K562 (cell line): ENCODE measurements around the gene MKRN1. TPM values are rescaled to one million over a fixed set of nuclear protein-coding genes. Genes with fewer than 3 reads are reported as not detected.
A peak's percentile ranks its signal among the peaks of the same experiment; 100 is the strongest.

Experiments
- ATF1 ChIP-seq, 2 experiments: fragments of 450-650 bp in 1 of 2; IDR thresholded peaks; 2 replicates each; pipeline ENCODE4 v1.6.1; 2016; ENCODE audit warnings: missing compliant biosample characterization in 1 of 2, missing genetic modification characterization in 1 of 2
- E2F5 ChIP-seq: sonication (generic); formaldehyde crosslinking; IDR thresholded peaks from 2 replicates; pipeline ENCODE4 v1.8.0; 2022; ENCODE audit warnings: mild to moderate bottlenecking, missing genetic modification reagents
- E2F8 ChIP-seq: fragments of 450-650 bp; IDR thresholded peaks from 2 replicates; pipeline ENCODE4 v1.7.1; 2018; ENCODE audit warnings: mild to moderate bottlenecking, low read depth; ENCODE audit not compliant: partially characterized antibody
- GATA2 ChIP-seq: sonication (generic); formaldehyde crosslinking; IDR thresholded peaks from 2 replicates; pipeline ENCODE4 v1.4.0; 2020; ENCODE audit warnings: mild to moderate bottlenecking, missing genetic modification reagents
- NFYB ChIP-seq: IDR thresholded peaks from 2 replicates; pipeline ENCODE4 v1.6.1; 2011; ENCODE audit warnings: mild to moderate bottlenecking, moderate library complexity; ENCODE audit not compliant: insufficient read length; ENCODE audit errors: extremely low read depth
- PATZ1 ChIP-seq: fragments of 250-450 bp; sonication (Bioruptor Pico); IDR thresholded peaks from 2 replicates; pipeline ENCODE4 v1.5.0; 2020; ENCODE audit warnings: mild to moderate bottlenecking, borderline replicate concordance
- SLC30A9 ChIP-seq: fragments of 250-450 bp; sonication (Bioruptor Pico); IDR thresholded peaks from 2 replicates; pipeline ENCODE4 v1.8.0; 2022; ENCODE audit warnings: mild to moderate bottlenecking, moderate library complexity
- SMARCA4 ChIP-seq: fragments of 450-650 bp; IDR thresholded peaks from 2 replicates; pipeline ENCODE4 v1.6.1; 2016
- SMARCE1 ChIP-seq: fragments of 450-650 bp; IDR thresholded peaks from 2 replicates; pipeline ENCODE4 v1.7.1; 2016; ENCODE audit warnings: mild to moderate bottlenecking
- SREBF2 ChIP-seq: sonication (generic); formaldehyde crosslinking; IDR thresholded peaks from 2 replicates; pipeline ENCODE4 v1.4.0; 2020; ENCODE audit warnings: mild to moderate bottlenecking, missing genetic modification reagents
- ZFP1 ChIP-seq: fragments of 450-650 bp; formaldehyde crosslinking; IDR thresholded peaks from 2 replicates; pipeline ENCODE4 v1.4.0; 2020; ENCODE audit warnings: mild to moderate bottlenecking, mixed read lengths
- ZNF318 ChIP-seq, 2 experiments: fragments of 450-650 bp; IDR thresholded peaks; 2 replicates each; pipeline ENCODE4 v1.6.1; 2016; ENCODE audit warnings: mild to moderate bottlenecking in 2 of 2, borderline replicate concordance in 1 of 2, low read depth in 1 of 2, moderate library complexity in 1 of 2
- ZNF551 ChIP-seq: fragments of 250-450 bp; sonication (Bioruptor Pico); IDR thresholded peaks from 2 replicates; pipeline ENCODE4 v1.5.0; 2021; ENCODE audit warnings: mild to moderate bottlenecking, moderate library complexity
- polyA plus RNA-seq, 8 experiments: library from polyadenylated mRNA; depleted of rRNA in 4 of 8; stranded (reverse) in 5 of 8; unstranded in 3 of 8; fragments of >200 nt; fragmentation: Nextera tagmentation in 2 of 8; fragmentation: Illumina TruSeq in 1 of 8; extraction: Ambion mirVana in 2 of 8; extraction: Trizol in 1 of 8; gene quantifications; 2 replicates each; pipeline versions ENCODE4 v1.2.1 to v1.2.3, GENCODE V29; 2011 to 2014; ENCODE audit warnings: inconsistent platforms in 1 of 8, missing spikeins in 1 of 8
- total RNA-seq, 7 experiments: library from RNA; depleted of rRNA in 6 of 7; stranded (reverse); fragments of >200 nt in 6 of 7; fragmentation: Illumina TruSeq in 2 of 7; extraction: Trizol in 2 of 7; gene quantifications; 2 replicates each; pipeline versions ENCODE4 v1.2.1 to v1.2.3, GENCODE V29; 2011 to 2021; ENCODE audit warnings: low replicate concordance in 1 of 7

The MKRN1 gene
- total and polyA plus RNA-seq, 9 of the 15 experiments (the other 6 are each of a cell fraction or from before 2014, with no cell fraction given): 30.5 to 90.3 (median 76.0) TPM

GRCh38 chr7:140485500-140486265, 6.4 kb upstream of the MKRN1 start (continued):
- TF ChIP-seq ZNF318 (IDR thresholded peaks at IDR 0.05; ENCODE audit: borderline replicate concordance in 1 of 2, low read depth in 1 of 2) (no peak), PATZ1 (CRISPR knock-in tag) (no peak), E2F5 (CRISPR knock-in tag) (no peak), SMARCE1 (0 out of 2 replicates have a peak, but pooled peaks have one; percentile 20), E2F8 (no peak), NFYB (peak; percentile 60), ZNF551 (CRISPR knock-in tag) (no peak), SLC30A9 (CRISPR knock-in tag) (no peak), SMARCA4 (peak; percentile 40; the same call in 1 of the 2 replicates), GATA2 (CRISPR knock-in tag) (no peak), ZFP1 (no peak), SREBF2 (no peak), ATF1 (CRISPR knock-in tag; IDR thresholded peaks at IDR 0.05) (no peak), ATF1 (tag; IDR thresholded peaks at IDR 0.05) (no peak)
